Activated CD4-positive, alpha-beta T cell treated with anti-CD3 and anti-CD28 coated beads, Interleukin-2, amount 50 U/mL, for 1 hour (primary cell): ENCODE measurements around the gene NIPA2.

Experiments used
- DNase-seq: peaks from one replicate; pipeline ENCODE4 v3.0.0-alpha.2; 2020

NIPA2 gene

DNA sequence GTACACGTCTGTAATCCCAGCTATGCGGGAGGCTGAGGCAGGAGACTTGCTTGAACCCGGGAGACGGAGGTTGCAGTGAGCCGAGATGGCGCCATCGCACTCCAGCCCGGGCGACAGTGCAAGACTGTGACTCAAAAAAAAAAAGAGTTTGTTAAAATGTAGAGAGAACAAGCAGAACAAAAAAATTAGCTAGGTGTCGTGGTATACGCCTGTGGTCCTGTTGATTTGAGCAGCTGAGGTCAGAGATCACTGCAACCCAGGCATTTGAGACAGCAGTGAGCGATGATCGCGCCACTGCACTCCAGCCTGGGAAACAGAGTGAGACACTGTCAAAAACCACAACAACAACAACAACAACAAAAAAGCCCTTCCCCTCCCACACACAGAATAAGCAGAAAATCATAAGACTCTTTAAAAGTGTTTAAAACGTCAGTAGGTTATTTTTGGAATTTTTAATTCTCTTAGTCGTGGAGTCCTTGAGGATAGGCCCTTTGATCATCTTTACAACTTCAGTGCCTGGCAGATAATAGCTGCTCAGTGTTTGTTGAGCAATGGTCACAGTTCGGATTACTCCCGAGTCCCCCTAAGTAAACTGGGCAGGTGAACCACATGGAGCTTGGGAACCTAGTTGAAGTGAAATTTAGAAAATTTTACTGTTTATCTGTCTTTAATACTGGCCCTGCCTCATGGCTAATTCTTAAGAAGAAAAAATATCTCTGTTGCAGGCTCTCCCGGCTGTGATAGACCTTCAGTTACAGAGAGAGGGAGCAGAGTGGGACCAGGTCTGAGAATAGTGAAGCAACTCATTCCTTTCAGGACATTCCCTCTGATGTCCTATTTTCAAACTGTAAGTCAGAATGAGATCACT lies 6.2 kb downstream of the NIPA2 start:
- DNase-seq, result no peak

- DNase-seq, result no peak
These were observed 6.9 kb downstream of the NIPA2 start for GRCh38 chr15:22845289-22845900.

- DNase-seq, result no peak
These were observed 7.6 kb downstream of the NIPA2 start for GRCh38 chr15:22846073-22846472.

GRCh38 chr15:22850055-22850454 lies 11.6 kb downstream of the NIPA2 start:
- DNase-seq, result no peak

- no peak for DNase-seq
These were observed 13.0 kb downstream of the NIPA2 start for GRCh38 chr15:22851513-22851912.

GRCh38 chr15:22855791-22856190 lies 17.3 kb downstream of the NIPA2 start:
- no peak for DNase-seq

DNA sequence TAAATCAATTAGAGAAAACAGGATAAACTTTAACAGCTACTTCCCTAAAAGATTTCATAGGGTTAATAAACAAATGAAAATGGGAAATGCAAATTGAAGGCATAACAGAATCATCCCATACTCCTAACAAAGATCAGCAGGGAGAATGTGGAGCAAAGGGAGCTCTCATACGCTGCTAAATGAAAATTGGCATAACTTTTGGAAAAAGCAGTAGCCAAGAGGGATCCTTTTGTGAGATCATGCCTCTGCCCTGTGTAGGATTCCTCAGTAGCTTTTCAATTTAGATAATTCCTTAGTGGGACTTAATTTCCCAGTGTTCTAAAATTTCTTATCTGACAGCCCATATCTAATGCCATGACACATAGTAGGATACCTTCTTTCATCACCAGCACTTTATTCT lies 18.2 kb downstream of the NIPA2 start:
- no peak for DNase-seq

- no peak for DNase-seq
These were observed 22.7 kb downstream of the NIPA2 start for GRCh38 chr15:22861161-22861560.

GRCh38 chr15:22863356-22863755 lies 24.9 kb downstream of the NIPA2 start:
- no peak for DNase-seq

DNA sequence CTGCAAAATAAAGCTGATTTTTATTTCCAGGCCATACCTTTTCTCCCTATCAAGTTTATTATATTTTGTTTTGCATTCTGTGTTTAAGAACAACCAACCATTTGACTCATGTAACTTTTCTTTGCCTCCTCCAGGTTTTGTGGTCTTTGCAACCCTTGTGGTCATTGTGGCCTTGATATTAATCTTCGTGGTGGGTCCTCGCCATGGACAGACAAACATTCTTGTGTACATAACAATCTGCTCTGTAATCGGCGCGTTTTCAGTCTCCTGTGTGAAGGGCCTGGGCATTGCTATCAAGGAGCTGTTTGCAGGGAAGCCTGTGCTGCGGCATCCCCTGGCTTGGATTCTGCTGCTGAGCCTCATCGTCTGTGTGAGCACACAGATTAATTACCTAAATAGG lies 27.6 kb downstream of the NIPA2 start:
- DNase-seq, result no peak

- DNase-seq, result no peak
These were observed 29.4 kb downstream of the NIPA2 start for GRCh38 chr15:22867886-22868285.

DNA sequence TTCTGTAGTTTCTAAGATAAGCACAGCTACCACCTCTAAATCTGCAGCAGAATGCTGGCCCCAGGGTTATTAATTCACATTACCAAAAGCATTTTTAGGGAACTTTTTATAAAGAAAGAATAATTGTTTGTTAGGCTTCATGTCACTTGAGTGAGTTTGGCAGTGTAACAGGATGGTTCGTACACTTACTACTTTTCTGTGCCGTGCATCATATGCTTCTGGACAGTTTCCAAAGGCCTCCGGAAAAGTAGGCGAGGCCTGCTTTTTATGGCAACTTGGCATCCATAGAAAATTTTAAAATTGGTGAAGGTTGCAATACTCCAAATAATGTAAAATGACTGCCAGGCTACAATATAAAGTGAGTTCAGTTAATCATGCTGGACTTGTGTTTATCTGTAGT lies 30.0 kb downstream of the NIPA2 start:
- no peak for DNase-seq

DNA sequence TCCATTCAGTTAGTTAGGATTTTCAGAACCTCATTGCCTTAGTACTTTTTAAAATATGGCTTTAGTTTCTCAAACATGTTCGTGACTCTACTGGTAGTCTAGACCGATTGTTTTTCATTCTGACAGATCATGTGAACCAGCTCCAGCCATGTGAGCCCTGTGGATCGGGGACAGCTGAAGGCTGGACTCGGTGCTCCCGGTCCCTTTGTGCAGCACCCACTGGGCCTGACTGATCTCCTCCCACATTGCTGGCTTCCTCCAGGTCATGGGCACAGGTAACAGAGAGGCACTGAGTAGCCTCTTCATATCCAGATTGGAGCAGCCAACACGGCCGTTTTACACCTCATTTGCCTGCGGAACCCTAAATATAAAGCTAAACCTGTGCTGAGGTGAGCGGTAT lies 30.5 kb downstream of the NIPA2 start:
- DNase-seq, result no peak

DNA sequence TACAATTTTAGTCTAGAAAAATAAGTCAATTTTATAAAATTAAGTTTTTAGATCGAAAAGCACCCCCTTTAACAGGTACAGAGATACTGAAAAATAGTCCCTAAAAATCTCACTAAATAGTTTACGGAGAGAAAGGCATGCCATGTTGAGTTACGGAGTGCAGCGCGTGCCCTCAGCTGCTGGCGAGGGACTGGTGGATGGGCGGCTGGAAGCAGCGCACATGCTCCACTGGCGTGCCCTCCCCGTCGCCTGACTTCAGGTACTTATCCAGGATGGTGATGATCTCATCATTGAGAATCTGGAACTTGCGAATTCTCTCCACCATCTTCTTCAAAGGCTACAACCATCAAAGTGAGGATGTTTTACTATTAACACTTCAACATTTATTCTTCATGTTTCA lies 31.4 kb downstream of the NIPA2 start:
- DNase-seq, result no peak

DNA sequence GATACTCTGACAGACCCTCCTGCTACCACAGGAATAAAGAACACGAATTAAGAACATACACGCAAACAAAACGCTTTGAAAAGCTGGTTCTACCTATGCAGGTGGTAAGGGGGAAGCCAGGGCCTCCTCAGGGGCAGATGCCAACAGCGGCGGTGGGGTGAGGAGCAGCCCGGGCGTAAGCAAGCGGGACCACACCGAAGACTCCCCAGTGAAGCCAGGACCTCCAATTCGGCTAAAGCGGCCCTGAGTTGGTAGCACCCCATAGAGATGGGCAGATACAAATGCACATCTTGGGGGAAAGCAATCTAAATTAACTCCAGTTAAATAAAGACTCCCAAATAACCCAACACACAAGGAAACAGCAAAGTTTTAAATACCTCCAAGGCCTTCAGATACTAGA lies 32.4 kb downstream of the NIPA2 start:
- DNase-seq, result no peak

DNA sequence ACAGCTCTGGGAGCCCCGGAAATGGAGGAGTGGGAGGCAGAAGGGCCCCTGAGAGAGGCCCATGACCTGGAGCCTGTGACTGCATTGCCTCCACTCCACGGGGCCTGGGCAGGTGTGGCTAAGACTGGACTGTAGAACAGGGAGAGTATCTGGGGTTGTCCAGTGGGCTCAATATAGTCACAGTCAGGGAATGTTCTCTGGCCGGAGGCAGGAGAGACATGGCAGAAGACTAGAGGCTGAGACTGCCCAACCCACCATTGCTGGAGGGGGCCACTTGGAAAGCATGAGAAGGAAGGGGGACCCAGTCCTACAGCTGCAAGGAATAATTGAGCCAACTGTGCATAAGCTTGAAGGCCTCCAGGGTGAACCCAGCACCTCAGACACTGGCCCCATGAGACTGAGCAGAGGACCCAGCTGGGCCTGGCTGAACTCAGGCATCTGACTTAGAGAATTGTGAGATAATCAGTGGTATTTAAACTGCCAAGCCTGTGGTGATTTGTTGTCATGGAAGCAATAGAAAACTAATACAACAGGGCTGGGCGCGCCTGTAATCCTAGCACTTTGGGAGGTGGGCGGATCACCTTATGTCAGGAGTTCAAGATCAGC lies 33.1 kb downstream of the NIPA2 start:
- no peak for DNase-seq

DNA sequence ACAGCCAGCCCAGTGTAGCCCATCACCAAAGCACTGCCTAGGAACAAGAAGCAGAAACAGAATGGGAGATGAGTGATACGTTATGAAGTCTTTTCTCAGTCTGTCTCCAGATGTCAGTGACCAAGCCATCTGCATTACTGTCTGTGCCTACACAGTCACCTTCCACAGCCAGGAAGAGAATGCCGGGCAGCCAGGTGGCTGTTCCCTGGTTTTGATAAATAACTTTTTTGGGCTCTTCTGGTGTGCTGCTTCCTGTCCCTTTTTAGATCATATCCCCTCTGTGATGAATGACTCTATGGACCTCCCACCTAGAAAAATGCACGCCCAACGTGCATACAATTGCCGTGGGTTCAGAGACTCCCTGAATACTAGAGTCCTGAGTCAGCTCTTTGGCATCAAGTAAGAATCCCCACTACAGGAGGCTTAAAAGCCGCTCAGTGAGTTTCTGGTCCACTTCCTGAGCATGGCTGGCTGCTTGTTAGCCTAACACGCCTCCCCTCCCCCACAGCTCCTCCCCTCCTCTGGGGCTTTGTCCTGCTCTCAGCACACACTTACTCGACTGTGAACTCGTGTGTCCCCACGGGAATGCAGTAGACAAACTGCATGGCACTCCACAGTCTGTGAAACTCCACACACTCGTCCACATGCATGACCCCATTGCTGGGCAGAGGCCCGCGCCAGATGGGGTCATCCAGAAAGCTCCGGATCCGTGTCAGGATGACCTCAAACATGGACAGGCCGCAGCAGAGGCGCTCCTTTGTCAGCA lies 34.7 kb downstream of the NIPA2 start:
- no peak for DNase-seq

DNA sequence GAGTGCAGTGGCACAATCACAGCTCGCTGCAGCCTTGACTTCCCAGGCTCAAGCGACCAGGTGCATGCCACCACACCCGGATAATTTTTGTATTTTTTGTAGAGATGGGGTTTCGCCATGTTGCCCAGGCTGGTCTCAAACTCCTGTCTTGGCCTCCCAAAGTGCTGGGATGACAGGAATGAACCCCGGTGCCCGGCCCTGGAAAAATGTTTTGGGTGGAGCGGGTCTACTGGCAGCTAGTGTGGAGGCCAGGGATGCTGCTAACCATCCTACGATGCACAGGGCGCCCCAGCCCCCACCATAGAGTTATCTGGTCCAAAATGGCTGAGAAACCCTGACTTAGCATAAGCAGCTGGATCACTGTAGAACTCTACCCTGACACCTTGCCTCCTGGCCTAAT lies 35.4 kb downstream of the NIPA2 start:
- DNase-seq, result no peak

- DNase-seq, result no peak
These were observed 35.8 kb downstream of the NIPA2 start for GRCh38 chr15:22874256-22874655.

DNA sequence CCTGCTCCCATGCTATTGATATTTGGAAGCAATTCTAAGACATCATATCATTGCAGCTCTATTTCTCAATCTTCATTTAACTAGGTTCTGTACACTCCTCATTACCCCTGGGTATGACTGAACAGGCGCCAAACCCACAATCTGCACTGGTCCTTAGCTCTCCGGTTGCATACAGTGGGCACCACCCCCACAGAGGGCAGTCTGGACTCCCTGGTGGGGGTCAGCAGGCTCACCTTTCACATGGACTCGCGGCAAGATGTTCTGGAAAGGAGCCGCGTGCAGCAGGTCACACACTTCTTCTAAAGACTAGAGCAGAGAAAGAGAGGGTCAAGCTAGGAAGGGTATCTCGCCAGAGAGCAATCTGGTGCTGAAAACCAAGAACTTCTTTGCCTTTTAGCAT lies 36.5 kb downstream of the NIPA2 start:
- DNase-seq, result no peak

GRCh38 chr15:22877117-22877516 lies 38.7 kb downstream of the NIPA2 start:
- DNase-seq, result no peak

DNA sequence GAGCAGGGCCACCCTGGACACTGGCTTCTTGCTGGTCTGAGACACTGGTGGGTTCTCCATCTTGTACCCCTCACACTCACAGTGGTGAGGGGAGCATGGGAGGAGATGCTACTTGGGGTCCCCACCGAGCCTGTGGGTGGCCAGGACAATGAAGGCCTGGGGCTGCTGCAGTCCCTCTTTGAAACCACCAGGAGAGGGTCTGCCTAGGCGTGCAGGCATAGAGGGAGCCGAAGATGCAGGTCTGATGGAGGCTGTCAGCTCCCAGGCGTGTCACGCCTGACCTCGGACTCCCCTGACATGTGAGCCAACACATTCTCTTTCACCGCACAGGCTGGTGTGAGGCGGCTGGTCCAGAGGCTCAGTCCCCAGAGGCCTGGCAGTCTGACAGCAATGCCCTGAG lies 39.1 kb downstream of the NIPA2 start:
- no peak for DNase-seq

DNA sequence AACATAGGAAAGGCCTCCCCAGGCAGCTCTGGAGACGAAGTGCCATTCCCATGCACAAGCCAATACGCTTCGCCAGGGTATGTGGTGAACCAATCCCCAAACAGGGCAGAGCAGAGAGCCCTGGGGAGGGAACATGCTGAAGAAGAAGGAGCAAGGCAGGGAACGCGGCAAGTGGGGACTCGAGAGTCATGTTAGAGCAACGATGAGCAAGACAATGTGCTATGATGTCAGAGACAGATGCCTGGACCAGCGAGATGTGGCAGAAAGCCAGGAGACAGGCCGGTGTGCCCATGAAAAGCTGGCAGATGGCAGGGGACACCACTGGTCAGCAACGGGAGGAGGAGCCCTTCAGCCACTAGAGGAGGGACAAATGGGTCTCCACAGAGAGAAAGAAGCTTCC lies 39.6 kb downstream of the NIPA2 start:
- no peak for DNase-seq
